NT2/D1 (cell line): Measurements from ENCODE around the gene ACKR2.

ENCODE experiments used
- YY1 ChIP-seq: IDR thresholded peaks from 2 replicates; pipeline ENCODE4 v1.6.1; 2011; ENCODE audit not compliant: insufficient read length, insufficient read depth
- ZNF274 ChIP-seq: IDR thresholded peaks from 2 replicates; pipeline ENCODE4 v1.6.1; 2011; ENCODE audit warnings: mild to moderate bottlenecking, low read depth, low read length

DNA sequence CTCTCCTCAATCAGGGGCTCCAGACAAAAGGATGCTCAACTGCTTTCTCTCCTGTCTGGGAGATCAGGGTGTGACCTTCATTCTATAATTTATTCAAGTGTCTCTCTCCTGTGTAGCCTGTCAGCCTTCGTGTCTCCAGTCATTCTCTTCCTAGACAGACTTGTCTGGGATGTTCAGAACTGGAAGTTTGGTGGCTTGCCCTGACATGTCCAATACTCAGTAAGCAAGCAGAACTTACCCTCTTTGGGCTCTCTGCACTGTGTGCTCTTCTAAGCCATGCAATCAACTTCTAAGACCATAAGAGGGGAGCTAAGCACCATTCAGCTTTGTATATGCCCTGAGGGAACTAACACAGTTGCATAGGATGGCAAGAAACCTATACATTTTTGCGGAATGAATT lies 14.1 kb downstream of the ACKR2 start:
- TF ChIP-seq YY1 (no peak), ZNF274 (no peak)
